BLaER1 treated with 17β-estradiol and CSF1 and Interleukin-3, amounts not matched to agents 10 nM and 100 nM (cell line): ENCODE data around the gene PIAS4.

Experiments used
- H3K27ac ChIP-seq, 11 experiments: shearing (Covaris generic); formaldehyde crosslinking; 2 replicates each; pipeline ENCODE4 v1.8.1; 2022
- H3K27me3 ChIP-seq, 11 experiments: shearing (Covaris generic); formaldehyde crosslinking; 2 replicates each; pipeline ENCODE4 v1.8.1; 2022
- H3K36me3 ChIP-seq, 11 experiments: shearing (Covaris generic); formaldehyde crosslinking; 2 replicates each; pipeline ENCODE4 v1.8.1; 2022
- H3K4me1 ChIP-seq, 10 experiments: shearing (Covaris generic); formaldehyde crosslinking; 2 replicates each; pipeline ENCODE4 v1.8.1; 2022
- H3K4me2 ChIP-seq, 11 experiments: shearing (Covaris generic); formaldehyde crosslinking; 2 replicates each; pipeline ENCODE4 v1.8.1; 2022
- H3K4me3 ChIP-seq, 10 experiments: shearing (Covaris generic); formaldehyde crosslinking; 2 replicates each; pipeline ENCODE4 v1.8.1; 2022
- H3K9ac ChIP-seq, 11 experiments: shearing (Covaris generic); formaldehyde crosslinking; 2 replicates each; pipeline ENCODE4 v1.8.1; 2022
- H3K9me3 ChIP-seq, 11 experiments: shearing (Covaris generic); formaldehyde crosslinking; replicated peaks in 1 of 11; 2 replicates each; pipeline ENCODE4 v1.8.1; 2022
- H4K20me1 ChIP-seq, 11 experiments: shearing (Covaris generic); formaldehyde crosslinking; 2 replicates each; pipeline ENCODE4 v1.8.1; 2022
- Cebpa-rat ChIP-seq, 11 experiments: shearing (Covaris generic); IDR thresholded peaks; 2 replicates each; pipeline ENCODE4 v1.8.1; 2022

Gene PIAS4

GRCh38 chr19:4023600-4024398 lies 16.3 kb downstream of the PIAS4 start:
- H3K27ac ChIP-seq: no peak overlapping the region
- no peak overlapping the region for H3K4me3 ChIP-seq
- peaks cover 48 to 82% (median 72%) of the 10 kb centered on the region in 11 experiments for H4K20me1 ChIP-seq
- H3K36me3 ChIP-seq: peaks cover 46 to 97% (median 77%) of the 10 kb centered on the region in 11 experiments
- peaks cover 4 to 13% (median 9%) of the 10 kb centered on the region in 11 experiments; a peak in 13 of 22 replicates for H3K9me3 ChIP-seq
- H3K4me1 ChIP-seq: peaks cover 0 to 10% (median 9%) of the 10 kb centered on the region in 10 experiments; a peak in 16 of 20 replicates
- no peak overlapping the region for H3K9ac ChIP-seq
- H3K27me3 ChIP-seq: no peaks in the 10 kb centered on the region
- no peak for TF ChIP-seq Cebpa-rat (IDR thresholded peaks at IDR 0.05)
- no peak overlapping the region for H3K4me2 ChIP-seq

- no peaks in the 10 kb centered on the region for H3K27me3 ChIP-seq
- no peak overlapping the region for H3K9ac ChIP-seq
- no peaks in the 10 kb centered on the region for H3K4me1 ChIP-seq
- H3K9me3 ChIP-seq: peaks cover 4 to 13% (median 9%) of the 10 kb centered on the region in 11 experiments; a peak in 13 of 22 replicates
- H3K4me3 ChIP-seq: no peak overlapping the region
- TF ChIP-seq Cebpa-rat (IDR thresholded peaks at IDR 0.05): no peak
- H3K27ac ChIP-seq: no peak overlapping the region
- peaks cover 35 to 72% (median 60%) of the 10 kb centered on the region in 11 experiments for H4K20me1 ChIP-seq
- H3K36me3 ChIP-seq: peaks cover 51 to 97% (median 79%) of the 10 kb centered on the region in 11 experiments
- H3K4me2 ChIP-seq: no peak overlapping the region
These were observed 17.8 kb downstream of the PIAS4 start for GRCh38 chr19:4025317-4025716.

DNA sequence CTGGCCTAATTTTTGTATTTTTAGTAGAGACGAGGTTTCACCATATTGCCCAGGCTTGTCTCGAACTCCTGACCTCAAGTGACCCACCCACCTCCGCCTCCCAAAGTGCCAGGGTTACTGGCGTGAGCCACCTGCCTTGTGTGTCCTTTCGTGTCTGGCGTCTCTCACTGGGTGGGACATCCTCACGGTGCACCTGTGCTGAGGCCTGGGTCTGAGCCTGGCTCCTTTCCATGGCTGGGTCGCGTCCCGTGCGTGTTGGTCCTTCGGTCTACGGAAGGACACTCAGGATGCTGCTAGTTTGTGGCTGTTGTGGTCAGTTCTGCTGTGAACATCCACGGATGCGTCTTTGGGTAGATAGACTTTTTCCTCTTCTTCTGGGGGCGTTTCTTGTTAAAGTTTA lies 19.6 kb downstream of the PIAS4 start:
- Histone ChIP-seq H3K27me3 (no peaks in the 10 kb centered on the region), H3K4me1 (no peaks in the 10 kb centered on the region; a peak in 1 of 20 replicates), H3K9ac (no peak overlapping the region), H4K20me1 (peaks cover 19 to 71% (median 47%) of the 10 kb centered on the region in 11 experiments; a peak in 20 of 22 replicates), H3K4me3 (no peak overlapping the region), H3K27ac (no peak overlapping the region), H3K4me2 (no peak overlapping the region), H3K9me3 (peaks cover 0 to 2% (median under 1%) of the 10 kb centered on the region in 11 experiments; a peak in 6 of 22 replicates), H3K36me3 (peaks cover 47 to 97% (median 78%) of the 10 kb centered on the region in 11 experiments)
- no peak for TF ChIP-seq Cebpa-rat (IDR thresholded peaks at IDR 0.05)

GRCh38 chr19:4028334-4029246 lies 21.1 kb downstream of the PIAS4 start:
- no peak for TF ChIP-seq Cebpa-rat (IDR thresholded peaks at IDR 0.05)
- H4K20me1 ChIP-seq: peaks cover 7 to 70% (median 36%) of the 10 kb centered on the region in 11 experiments; a peak in 20 of 22 replicates
- no peaks in the 10 kb centered on the region for H3K27me3 ChIP-seq
- H3K27ac ChIP-seq: no peak overlapping the region
- H3K9me3 ChIP-seq: no peaks in the 10 kb centered on the region
- H3K4me3 ChIP-seq: no peak overlapping the region
- no peak overlapping the region for H3K9ac ChIP-seq
- no peak overlapping the region for H3K4me2 ChIP-seq
- peaks cover 56 to 97% (median 80%) of the 10 kb centered on the region in 11 experiments for H3K36me3 ChIP-seq
- no peaks in the 10 kb centered on the region; a peak in 1 of 20 replicates for H3K4me1 ChIP-seq

- Histone ChIP-seq H3K4me2 (no peak overlapping the region), H3K9ac (no peak overlapping the region), H3K9me3 (no peaks in the 10 kb centered on the region), H3K4me1 (no peaks in the 10 kb centered on the region; a peak in 1 of 20 replicates), H3K27ac (no peak overlapping the region), H4K20me1 (peaks cover 4 to 70% (median 40%) of the 10 kb centered on the region in 11 experiments; a peak in 18 of 22 replicates), H3K27me3 (no peaks in the 10 kb centered on the region), H3K4me3 (no peak overlapping the region), H3K36me3 (peaks cover 56 to 97% (median 80%) of the 10 kb centered on the region in 11 experiments)
- no peak for TF ChIP-seq Cebpa-rat (IDR thresholded peaks at IDR 0.05)
These were observed 21.7 kb downstream of the PIAS4 start for GRCh38 chr19:4029247-4029614.

DNA sequence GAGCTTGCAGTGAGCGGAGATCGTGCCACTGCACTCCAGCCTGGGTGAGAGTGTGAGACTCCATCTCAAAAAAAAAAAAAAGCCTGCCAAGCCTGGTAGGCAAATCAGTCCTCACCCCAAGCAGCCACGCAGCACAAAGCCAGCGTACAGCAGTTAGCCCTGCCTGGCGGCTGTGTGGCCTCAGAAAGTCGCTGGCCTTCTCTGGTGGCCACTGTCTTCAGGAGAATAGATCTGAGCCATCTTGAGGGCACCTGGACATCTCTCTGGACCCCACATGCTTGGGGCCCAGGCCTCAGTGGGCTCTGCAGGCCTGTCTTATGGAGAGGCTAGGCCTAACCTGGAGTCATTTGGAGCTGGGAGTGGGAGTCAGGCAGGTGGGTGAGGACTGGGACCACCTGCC lies 23.0 kb downstream of the PIAS4 start:
- Histone ChIP-seq H4K20me1 (peaks cover 0 to 75% (median 45%) of the 10 kb centered on the region in 11 experiments; a peak in 18 of 22 replicates), H3K4me1 (no peaks in the 10 kb centered on the region; a peak in 1 of 20 replicates), H3K4me2 (no peak overlapping the region), H3K27ac (no peak overlapping the region), H3K4me3 (no peak overlapping the region), H3K9me3 (peaks cover 0 to 4% (median 2%) of the 10 kb centered on the region in 11 experiments; a peak in 10 of 22 replicates), H3K36me3 (peaks cover 57 to 97% (median 80%) of the 10 kb centered on the region in 11 experiments), H3K27me3 (no peaks in the 10 kb centered on the region), H3K9ac (no peak overlapping the region)
- TF ChIP-seq Cebpa-rat (IDR thresholded peaks at IDR 0.05): no peak

GRCh38 chr19:4030981-4031380 lies 23.4 kb downstream of the PIAS4 start:
- Histone ChIP-seq H3K4me1 (no peaks in the 10 kb centered on the region; a peak in 1 of 20 replicates), H3K27me3 (no peaks in the 10 kb centered on the region), H3K9ac (no peak overlapping the region), H3K36me3 (peaks cover 60 to 97% (median 81%) of the 10 kb centered on the region in 11 experiments), H3K4me3 (no peak overlapping the region), H3K27ac (no peak overlapping the region), H4K20me1 (peaks cover 0 to 75% (median 44%) of the 10 kb centered on the region in 11 experiments; a peak in 18 of 22 replicates), H3K4me2 (no peak overlapping the region), H3K9me3 (peaks cover 0 to 9% (median 6%) of the 10 kb centered on the region in 11 experiments; a peak in 11 of 22 replicates)
- no peak for TF ChIP-seq Cebpa-rat (IDR thresholded peaks at IDR 0.05)

GRCh38 chr19:4031420-4031819 lies 23.9 kb downstream of the PIAS4 start:
- Histone ChIP-seq H3K4me3 (no peak overlapping the region), H3K9ac (peak overlapping the region in 2 of 11 experiments; percentile 44 to 46; a peak in 2 of 22 replicates), H3K36me3 (peaks cover 64 to 97% (median 82%) of the 10 kb centered on the region in 11 experiments), H3K4me1 (no peaks in the 10 kb centered on the region; a peak in 1 of 20 replicates), H4K20me1 (peaks cover 0 to 75% (median 44%) of the 10 kb centered on the region in 11 experiments; a peak in 18 of 22 replicates), H3K9me3 (peaks cover 0 to 13% (median 10%) of the 10 kb centered on the region in 11 experiments; a peak in 14 of 22 replicates), H3K4me2 (no peak overlapping the region), H3K27ac (peak overlapping the region in 2 of 11 experiments; percentile 18 to 39; a peak in 1 of 22 replicates), H3K27me3 (no peaks in the 10 kb centered on the region)
- TF ChIP-seq Cebpa-rat (IDR thresholded peaks at IDR 0.05): no peak
